GM18505 (cell line): ENCODE measurements around the gene RASA3.
"Not testable (repeated sequence)": the region's sequence is repeated elsewhere in the genome, so short reads cannot be mapped to it uniquely, and the experiment has no call there.

Source experiments
- ATAC-seq: cut with Tn5 transposase; IDR thresholded peaks from one replicate; pipeline ENCODE4 v1.9.1; 2021; ENCODE audit not compliant: unreplicated experiment
- POLR2A ChIP-seq: IDR thresholded peaks from 4 replicates; pipeline ENCODE4 v1.6.1; 2011; ENCODE audit warnings: borderline replicate concordance; ENCODE audit not compliant: insufficient read depth, insufficient read length; ENCODE audit errors: extremely low read depth

The RASA3 gene

GRCh38 chr13:114162533-114162922 lies 30.1 kb upstream of the RASA3 start:
- no peak for TF ChIP-seq POLR2A
- no peak for ATAC-seq

GRCh38 chr13:114161644-114162532 lies 29.5 kb upstream of the RASA3 start:
- TF ChIP-seq POLR2A = no peak
- ATAC-seq = no peak

- ATAC-seq = no peak
- no peak for TF ChIP-seq POLR2A
Observed at GRCh38 chr13:114161028-114161556, 28.7 kb upstream of the RASA3 start.

GRCh38 chr13:114158869-114159666 lies 26.6 kb upstream of the RASA3 start:
- not testable (repeated sequence) for ATAC-seq

- TF ChIP-seq POLR2A = no peak
- ATAC-seq = no peak
Observed at GRCh38 chr13:114157869-114158495, 25.6 kb upstream of the RASA3 start.

GRCh38 chr13:114155926-114156883 lies 23.8 kb upstream of the RASA3 start:
- no peak for ATAC-seq
- TF ChIP-seq POLR2A = no peak

- no peak for ATAC-seq
Observed at GRCh38 chr13:114155320-114155719, 22.9 kb upstream of the RASA3 start.

GRCh38 chr13:114154476-114154875 lies 22.1 kb upstream of the RASA3 start:
- no peak for ATAC-seq
- no peak for TF ChIP-seq POLR2A

More at GRCh38 chr13:114155320-114155719, 22.9 kb upstream of the RASA3 start:
- no peak for TF ChIP-seq POLR2A

- no peak for TF ChIP-seq POLR2A
- ATAC-seq = no peak
Observed at GRCh38 chr13:114153485-114154080, 21.2 kb upstream of the RASA3 start.

GRCh38 chr13:114152831-114153371 lies 20.5 kb upstream of the RASA3 start:
- TF ChIP-seq POLR2A = no peak
- no peak for ATAC-seq

- no peak for TF ChIP-seq POLR2A
- no peak for ATAC-seq
Observed at GRCh38 chr13:114152285-114152645, 19.8 kb upstream of the RASA3 start.
